Testis (tissue), 2 donors: ENCODE measurements around the gene CNTFR.

Source experiments
- POLR2A ChIP-seq: fragments of 450-650 bp; IDR thresholded peaks from one replicate; pipeline ENCODE4 v1.6.1; 2017; ENCODE audit warnings: antibody characterized with exemption, mild to moderate bottlenecking, moderate library complexity
- TF ChIP-seq, protein P1 (sequence below), 3 experiments: fragments of 450-650 bp in 2 of 3; fragments of 200-600 bp in 1 of 3; sonication (generic) in 1 of 3; IDR thresholded peaks; one replicate each; pipeline ENCODE4 v1.5.1; 2016 to 2019; ENCODE audit warnings: antibody characterized with exemption in 3 of 3, mild to moderate bottlenecking in 2 of 3, moderate library complexity in 1 of 3

DNA sequence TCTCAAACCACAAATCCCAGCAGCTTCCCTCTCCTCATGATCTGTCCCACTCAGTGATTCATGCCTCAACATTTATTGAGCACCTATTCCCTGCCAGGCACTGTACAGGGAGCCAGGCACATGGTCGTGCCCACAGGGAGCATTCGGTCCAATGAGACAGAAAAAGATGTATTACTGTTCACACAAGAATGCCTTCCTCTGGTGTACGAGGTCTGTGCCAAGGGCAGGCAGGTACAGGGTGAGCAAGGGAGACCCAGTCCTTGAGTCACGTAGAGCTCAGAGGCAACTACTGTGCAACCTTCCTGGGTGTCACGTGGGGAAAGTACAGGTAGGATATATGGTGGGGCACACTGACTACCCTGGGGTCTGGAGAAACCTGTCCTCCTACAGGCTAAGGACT is 4.6 kb downstream of the CNTFR start:
- TF ChIP-seq, protein P1, sequence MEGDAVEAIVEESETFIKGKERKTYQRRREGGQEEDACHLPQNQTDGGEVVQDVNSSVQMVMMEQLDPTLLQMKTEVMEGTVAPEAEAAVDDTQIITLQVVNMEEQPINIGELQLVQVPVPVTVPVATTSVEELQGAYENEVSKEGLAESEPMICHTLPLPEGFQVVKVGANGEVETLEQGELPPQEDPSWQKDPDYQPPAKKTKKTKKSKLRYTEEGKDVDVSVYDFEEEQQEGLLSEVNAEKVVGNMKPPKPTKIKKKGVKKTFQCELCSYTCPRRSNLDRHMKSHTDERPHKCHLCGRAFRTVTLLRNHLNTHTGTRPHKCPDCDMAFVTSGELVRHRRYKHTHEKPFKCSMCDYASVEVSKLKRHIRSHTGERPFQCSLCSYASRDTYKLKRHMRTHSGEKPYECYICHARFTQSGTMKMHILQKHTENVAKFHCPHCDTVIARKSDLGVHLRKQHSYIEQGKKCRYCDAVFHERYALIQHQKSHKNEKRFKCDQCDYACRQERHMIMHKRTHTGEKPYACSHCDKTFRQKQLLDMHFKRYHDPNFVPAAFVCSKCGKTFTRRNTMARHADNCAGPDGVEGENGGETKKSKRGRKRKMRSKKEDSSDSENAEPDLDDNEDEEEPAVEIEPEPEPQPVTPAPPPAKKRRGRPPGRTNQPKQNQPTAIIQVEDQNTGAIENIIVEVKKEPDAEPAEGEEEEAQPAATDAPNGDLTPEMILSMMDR (IDR thresholded peaks at IDR 0.05), result no peak
- TF ChIP-seq POLR2A, result no peak
